SK-N-SH (cell line): ENCODE data around the gene MAPK9. TPM values are rescaled to one million over a fixed set of nuclear protein-coding genes. Genes with fewer than 3 reads are reported as not detected.

Experiments used
- CTCF ChIA-PET: fragments of 300-600, 350-600 bp; formaldehyde crosslinking; extraction: SDS; loops from one replicate; lab custom pipeline; 2021; lab: Yijun Ruan, JAX
- POLR2A ChIA-PET: fragments of 350-600 bp; sonication (Branson Sonifier 250); formaldehyde crosslinking; extraction: SDS; loops from one replicate; lab custom pipeline; 2020; ENCODE audit warnings: antibody characterized with exemption, inconsistent platforms; lab: Yijun Ruan, JAX
- DNase-seq: peaks from one replicate; pipeline ENCODE4 v3.0.0; 2012
- H2AFZ ChIP-seq: fragments of 200-600 bp; sonication (generic); 2 replicates; pipeline ENCODE4 v1.8.1; 2016; ENCODE audit warnings: antibody characterized with exemption, mild to moderate bottlenecking, low read depth
- H3F3A ChIP-seq: fragments of 200-600 bp; sonication (generic); replicated peaks from 2 replicates; pipeline ENCODE3; 2016; ENCODE audit warnings: antibody characterized with exemption, mild to moderate bottlenecking; ENCODE audit not compliant: insufficient read depth
- H3K27ac ChIP-seq, 2 experiments: fragments of 200-500 bp in 1 of 2; fragments of 200-600 bp in 1 of 2; sonication (Bioruptor generic) in 1 of 2; sonication (generic), shearing (Covaris generic) in 1 of 2; 2 replicates each; pipeline versions ENCODE4 v1.5.1 to v1.6.1; 2014 to 2016; ENCODE audit warnings: low read depth in 2 of 2, inconsistent platforms in 1 of 2, low read length in 1 of 2, mild to moderate bottlenecking in 1 of 2, mixed read lengths in 1 of 2
- H3K27me3 ChIP-seq: fragments of 200-600 bp; sonication (generic), shearing (Covaris generic); 2 replicates; pipeline ENCODE4 v1.6.1; 2016; ENCODE audit warnings: mixed run types; ENCODE audit not compliant: insufficient read depth
- H3K36me3 ChIP-seq, 2 experiments: fragments of 200-500 bp in 1 of 2; fragments of 200-600 bp in 1 of 2; sonication (Bioruptor generic) in 1 of 2; sonication (generic) in 1 of 2; replicated peaks in 1 of 2; 2 replicates each; pipeline versions ENCODE3 to v1.5.1; 2014 to 2016; ENCODE audit warnings: low read length in 1 of 2, mild to moderate bottlenecking in 1 of 2; ENCODE audit not compliant: insufficient read depth in 2 of 2, control insufficient read depth in 1 of 2
- H3K4me1 ChIP-seq, 2 experiments: fragments of 200-500 bp in 1 of 2; fragments of 200-600 bp in 1 of 2; sonication (Bioruptor generic) in 1 of 2; sonication (generic), shearing (Covaris generic) in 1 of 2; 2 replicates each; pipeline versions ENCODE4 v1.5.1 to v1.6.1; 2014 to 2016; ENCODE audit warnings: low read depth in 1 of 2, low read length in 1 of 2, mixed run types in 1 of 2; ENCODE audit not compliant: insufficient read depth in 2 of 2, control insufficient read depth in 1 of 2
- H3K4me2 ChIP-seq: fragments of 200-600 bp; sonication (generic), shearing (Covaris generic); 2 replicates; pipeline ENCODE4 v1.6.1; 2017; ENCODE audit warnings: mixed run types
- H3K4me3 ChIP-seq, 2 experiments: fragments of 200-500 bp in 1 of 2; fragments of 200-600 bp in 1 of 2; sonication (Bioruptor generic) in 1 of 2; sonication (generic), shearing (Covaris generic) in 1 of 2; 2 replicates each; pipeline versions ENCODE4 v1.5.1 to v1.8.1; 2014 to 2016; ENCODE audit warnings: low read depth in 2 of 2, inconsistent platforms in 1 of 2, low read length in 1 of 2, mild to moderate bottlenecking in 1 of 2, mixed read lengths in 1 of 2, moderate library complexity in 1 of 2
- H3K79me2 ChIP-seq: fragments of 200-600 bp; sonication (generic); 2 replicates; pipeline ENCODE4 v1.8.1; 2017; ENCODE audit warnings: mild to moderate bottlenecking; ENCODE audit not compliant: insufficient read depth
- H3K9ac ChIP-seq: fragments of 200-600 bp; sonication (generic); 2 replicates; pipeline ENCODE4 v1.6.1; 2017; ENCODE audit warnings: mixed run types
- H3K9me2 ChIP-seq: fragments of 200-600 bp; sonication (generic); 2 replicates; pipeline ENCODE4 v1.6.1; 2017; ENCODE audit warnings: mixed run types
- H3K9me3 ChIP-seq: fragments of 200-600 bp; sonication (generic); 2 replicates; pipeline ENCODE4 v1.6.1; 2017; ENCODE audit warnings: mixed run types, mild to moderate bottlenecking, moderate library complexity
- H4K20me1 ChIP-seq: fragments of 200-600 bp; sonication (generic); 2 replicates; pipeline ENCODE4 v1.6.1; 2017; ENCODE audit warnings: mild to moderate bottlenecking, mixed run types; ENCODE audit not compliant: insufficient read depth
- EP300 ChIP-seq, 2 experiments: IDR thresholded peaks; 2 replicates each; pipeline versions ENCODE4 v1.4.0 to v1.6.1; 2012; ENCODE audit warnings: borderline replicate concordance in 1 of 2, low read depth in 1 of 2, low read length in 1 of 2
- EZH2phosphoT487 ChIP-seq: fragments of 200-600 bp; sonication (generic); IDR thresholded peaks from 2 replicates; pipeline ENCODE4 v1.6.1; 2017; ENCODE audit warnings: low read depth, mixed run types, mild to moderate bottlenecking, antibody characterized with exemption, moderate library complexity, borderline replicate concordance
- FOSL2 ChIP-seq: IDR thresholded peaks from 2 replicates; pipeline ENCODE4 v1.4.0; 2012; ENCODE audit warnings: low read depth, mild to moderate bottlenecking, moderate library complexity, borderline replicate concordance
- FOXM1 ChIP-seq: IDR thresholded peaks from 2 replicates; pipeline ENCODE4 v1.4.0; 2012; ENCODE audit warnings: low read depth, mild to moderate bottlenecking
- IRF3 ChIP-seq: fragments of 150-350 bp; IDR thresholded peaks from 2 replicates; pipeline ENCODE4 v1.6.1; 2016; ENCODE audit warnings: mild to moderate bottlenecking, low read depth, low read length
- JUND ChIP-seq: IDR thresholded peaks from 2 replicates; pipeline ENCODE4 v1.4.0; 2012
- RAD21 ChIP-seq: IDR thresholded peaks from 2 replicates; pipeline ENCODE4 v1.6.1; 2012; ENCODE audit warnings: mild to moderate bottlenecking, low read length
- REST ChIP-seq: IDR thresholded peaks from 2 replicates; pipeline ENCODE4 v1.6.1; 2012; ENCODE audit warnings: mild to moderate bottlenecking, low read depth, low read length, moderate library complexity
- RXRA ChIP-seq: IDR thresholded peaks from 2 replicates; pipeline ENCODE4 v1.4.0; 2012; ENCODE audit warnings: low read depth, mild to moderate bottlenecking, borderline replicate concordance
- SIN3A ChIP-seq: IDR thresholded peaks from 2 replicates; pipeline ENCODE4 v1.6.1; 2012; ENCODE audit warnings: low read depth, mild to moderate bottlenecking, low read length, moderate library complexity, borderline replicate concordance
- TAF1 ChIP-seq: IDR thresholded peaks from 2 replicates; pipeline ENCODE4 v1.6.1; 2012; ENCODE audit warnings: low read depth, mild to moderate bottlenecking, low read length, moderate library complexity, borderline replicate concordance
- TCF12 ChIP-seq: IDR thresholded peaks from 2 replicates; pipeline ENCODE4 v1.4.0; 2012
- TEAD4 ChIP-seq: IDR thresholded peaks from 2 replicates; pipeline ENCODE4 v1.4.0; 2012; ENCODE audit warnings: mild to moderate bottlenecking, borderline replicate concordance; ENCODE audit not compliant: insufficient read depth
- USF1 ChIP-seq: IDR thresholded peaks from 2 replicates; pipeline ENCODE4 v1.4.0; 2012; ENCODE audit warnings: low read depth, borderline replicate concordance
- YY1 ChIP-seq: IDR thresholded peaks from 2 replicates; pipeline ENCODE4 v1.4.0; 2012; ENCODE audit warnings: low read depth, mild to moderate bottlenecking
- WGBS: methylation state at CpG from one replicate; pipeline ENCODE4 v1.1.6; 2017; ENCODE audit warnings: low lambda C conversion rate; 5-methylcytosine and 5-hydroxymethylcytosine counted together
- polyA plus RNA-seq, 3 experiments: library from polyadenylated mRNA; depleted of rRNA; stranded (reverse); fragments of >200 nt; gene quantifications; 2 replicates each; pipeline ENCODE4 v1.2.3, GENCODE V29; 2012

The MAPK9 gene
- polyA plus RNA-seq, 1 of the 3 experiments (the other 2 are of a cell fraction) = 23.9 TPM

GRCh38 chr5:180207593-180207992 lies 84.3 kb downstream of the MAPK9 start:
- Histone ChIP-seq H3K27me3 (no peaks in the 10 kb centered on the region; the same call in 1 of the 2 replicates), H3K9ac (no peak overlapping the region), H3K4me2 (no peak overlapping the region), H3K36me3 (no peaks in the 10 kb centered on the region), H3K27ac (no peak overlapping the region), H4K20me1 (no peaks in the 10 kb centered on the region), H3K79me2 (no peaks in the 10 kb centered on the region), H2AFZ (no peak overlapping the region), H3K4me3 (no peak overlapping the region), H3K9me2 (no peaks in the 10 kb centered on the region), H3K4me1 (peaks cover 0 to 12% of the 10 kb centered on the region in 2 experiments; a peak in 1 of 4 replicates), H3F3A (no peaks in the 10 kb centered on the region), H3K9me3 (no peaks in the 10 kb centered on the region)
- no peak for TF ChIP-seq JUND
- no peak for TF ChIP-seq REST
- TF ChIP-seq IRF3 = no peak
- TF ChIP-seq EP300 (IDR thresholded peaks at IDR 0.05; ENCODE audit: borderline replicate concordance in 1 of 2, low read depth in 1 of 2, low read length in 1 of 2) = no peak
- no peak for TF ChIP-seq FOSL2
- TF ChIP-seq SIN3A = no peak
- TF ChIP-seq TEAD4 = no peak
- TF ChIP-seq RXRA = no peak
- no peak for TF ChIP-seq EZH2phosphoT487
- TF ChIP-seq TCF12 = no peak
- ChIA-PET POLR2A (no interaction called here), CTCF (interaction anchor here (1.2 to 4.9 kb wide), 13 partner anchors 22 to 121 kb away, joined by 3 to 69 read pairs (median 16); no protein-coding TSS in a partner anchor)
- 94% methylated on average over 25 of the region's 25 CpGs for WGBS
- DNase-seq = no peak

GRCh38 chr5:180206993-180207392 lies 84.9 kb downstream of the MAPK9 start:
- Histone ChIP-seq H4K20me1 (no peaks in the 10 kb centered on the region), H3K4me1 (peaks cover 0 to 8% of the 10 kb centered on the region in 2 experiments; a peak in 1 of 4 replicates), H3K27me3 (no peaks in the 10 kb centered on the region; the same call in 1 of the 2 replicates), H3K9me2 (no peaks in the 10 kb centered on the region), H3K4me3 (no peak overlapping the region), H3K9me3 (no peaks in the 10 kb centered on the region), H3K36me3 (no peaks in the 10 kb centered on the region), H3K27ac (no peak overlapping the region), H3K4me2 (no peak overlapping the region), H2AFZ (no peak overlapping the region), H3F3A (no peaks in the 10 kb centered on the region), H3K9ac (no peak overlapping the region), H3K79me2 (no peaks in the 10 kb centered on the region)
- 85% methylated on average over 11 of the region's 11 CpGs for WGBS
- TF ChIP-seq FOSL2 = no peak
- TF ChIP-seq FOXM1 = no peak
- no peak for TF ChIP-seq USF1
- TF ChIP-seq TAF1 = no peak
- TF ChIP-seq YY1 = no peak
- TF ChIP-seq TEAD4 = no peak
- TF ChIP-seq RAD21 = no peak
- DNase-seq = no peak
- CTCF ChIA-PET = interaction anchor here (1.2 to 4.9 kb wide), 7 partner anchors 23 to 122 kb away, joined by 3 to 69 read pairs (median 5); no protein-coding TSS in a partner anchor
- POLR2A ChIA-PET = no interaction called here
